ENCODE data around the gene MGMT.
"Not testable (repeated sequence)": the region's sequence is repeated elsewhere in the genome, so short reads cannot be mapped to it uniquely, and the experiment has no call there.

The MGMT gene

GRCh38 chr10:129466703-129467358 lies at the start of gene MGMT:
TSS of gene MGMT (plus strand) at chr10:129467241.
- DNase-seq (ENCODE audit: low spot score), result peak; percentile 99

GRCh38 chr10:129417870-129418269 lies 49.2 kb upstream of the MGMT start:
- peak; percentile 54 for DNase-seq (ENCODE audit: low spot score)

GRCh38 chr10:129418496-129419225 lies 48.4 kb upstream of the MGMT start:
- no peak for DNase-seq (ENCODE audit: low spot score)

- DNase-seq (ENCODE audit: low spot score), result no peak
Observed at GRCh38 chr10:129419397-129419796, 47.6 kb upstream of the MGMT start.

- no peak for DNase-seq (ENCODE audit: low spot score)
Observed at GRCh38 chr10:129421399-129422010, 45.5 kb upstream of the MGMT start.

DNA sequence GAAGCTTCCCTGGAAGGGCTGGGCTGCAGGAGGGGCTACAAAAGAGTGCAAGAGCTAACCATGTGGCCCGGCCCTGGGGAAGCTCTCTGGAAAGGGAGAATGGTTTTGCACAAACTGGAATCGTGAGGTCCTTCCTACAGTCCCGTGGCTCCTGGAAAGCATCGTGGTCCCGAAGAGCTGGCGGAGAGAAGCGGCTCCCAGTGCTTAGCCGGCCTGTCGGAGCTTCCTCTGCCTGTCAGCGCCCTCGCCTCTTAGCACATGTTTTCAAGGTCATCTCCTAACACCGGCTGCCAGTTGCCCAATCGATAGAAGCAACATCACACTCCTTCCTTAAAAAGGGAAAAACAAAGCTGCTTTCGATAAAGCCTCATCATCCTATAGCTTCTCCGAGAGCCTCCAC lies 42.1 kb upstream of the MGMT start:
- no peak for DNase-seq (ENCODE audit: low spot score)

DNA sequence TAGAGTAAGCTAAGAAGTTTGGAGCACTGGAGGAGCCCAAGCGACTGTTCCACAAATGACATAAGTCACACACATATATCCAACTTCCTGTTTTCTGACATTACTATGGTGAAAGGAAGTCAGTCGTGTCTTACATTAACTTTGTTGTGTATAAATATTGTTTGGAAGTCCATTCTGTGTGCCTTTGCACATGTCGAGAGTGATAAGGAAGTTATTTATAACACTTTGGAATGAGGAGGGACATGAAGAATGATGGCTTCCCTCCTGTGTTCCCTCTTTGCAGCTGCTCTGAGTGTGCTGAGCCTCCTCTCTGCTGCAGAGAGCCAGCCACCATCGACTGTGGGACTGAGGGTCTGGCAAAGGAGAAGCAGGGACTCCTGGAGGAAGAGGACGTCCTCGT lies 40.4 kb upstream of the MGMT start:
- no peak for DNase-seq (ENCODE audit: low spot score)

DNA sequence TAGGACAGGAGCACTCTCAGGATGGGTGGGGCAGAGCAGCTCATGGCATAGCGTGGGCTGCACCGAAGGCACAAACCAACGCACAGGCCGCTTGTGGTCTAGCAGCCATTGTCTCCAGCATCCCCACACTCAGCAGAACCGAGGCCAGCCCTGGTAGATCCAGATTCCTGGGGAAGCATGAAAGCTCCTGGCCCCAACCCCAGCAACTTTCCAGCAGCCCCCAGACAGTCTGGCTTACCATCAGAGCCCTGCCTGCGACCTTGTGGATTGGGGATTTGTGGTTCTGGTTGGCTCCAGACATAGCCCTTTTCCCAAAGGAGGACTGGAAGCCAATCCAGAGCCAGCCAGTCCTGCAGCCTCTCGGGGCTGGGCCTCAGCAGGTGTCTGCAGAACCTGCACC lies 33.8 kb upstream of the MGMT start:
- no peak for DNase-seq (ENCODE audit: low spot score)

DNA sequence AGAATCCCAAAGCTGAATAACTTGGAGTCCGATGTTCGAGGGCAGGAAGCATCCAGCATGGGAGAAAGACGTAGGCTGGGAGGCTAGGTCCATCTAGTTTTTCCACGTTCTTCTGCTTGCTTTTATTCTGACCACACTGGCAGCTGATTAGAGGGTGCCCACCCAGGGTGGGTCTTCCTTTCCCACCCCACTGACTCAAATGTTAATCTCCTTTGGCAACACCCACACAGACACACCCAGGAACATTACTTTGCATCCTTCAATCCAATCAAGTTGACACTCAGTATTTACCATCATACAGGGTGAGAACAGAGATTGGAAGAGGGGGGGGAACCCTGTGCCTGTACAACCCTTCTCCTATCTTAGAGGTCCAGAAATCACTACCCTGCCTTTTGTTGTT lies 31.3 kb upstream of the MGMT start:
- DNase-seq (ENCODE audit: low spot score), result not testable (repeated sequence)

DNA sequence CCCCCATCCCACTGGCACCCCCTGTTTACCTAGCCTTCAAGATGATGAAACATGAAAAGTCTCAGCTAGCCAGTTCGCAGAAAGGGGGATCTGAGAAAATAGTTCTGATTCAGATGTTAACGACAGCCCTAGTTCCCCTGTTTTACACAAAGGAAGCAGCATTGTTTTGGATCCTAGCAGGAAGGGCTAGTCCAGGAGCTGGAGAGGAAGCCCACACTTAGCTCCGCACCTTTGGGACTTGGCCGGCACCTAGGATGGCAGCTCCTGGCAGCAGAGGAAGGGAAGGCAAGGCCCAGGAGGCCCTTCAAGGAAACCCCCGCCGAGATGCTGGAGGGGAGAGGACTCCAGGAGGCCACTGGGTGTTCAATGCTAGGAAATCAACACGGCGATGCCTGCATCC lies 29.0 kb upstream of the MGMT start:
- DNase-seq (ENCODE audit: low spot score), result no peak

GRCh38 chr10:129440247-129440646 lies 26.8 kb upstream of the MGMT start:
- no peak for DNase-seq (ENCODE audit: low spot score)

- DNase-seq (ENCODE audit: low spot score), result no peak
Observed at GRCh38 chr10:129440722-129441316, 26.2 kb upstream of the MGMT start.

GRCh38 chr10:129441372-129442009 lies 25.6 kb upstream of the MGMT start:
- no peak for DNase-seq (ENCODE audit: low spot score)

DNA sequence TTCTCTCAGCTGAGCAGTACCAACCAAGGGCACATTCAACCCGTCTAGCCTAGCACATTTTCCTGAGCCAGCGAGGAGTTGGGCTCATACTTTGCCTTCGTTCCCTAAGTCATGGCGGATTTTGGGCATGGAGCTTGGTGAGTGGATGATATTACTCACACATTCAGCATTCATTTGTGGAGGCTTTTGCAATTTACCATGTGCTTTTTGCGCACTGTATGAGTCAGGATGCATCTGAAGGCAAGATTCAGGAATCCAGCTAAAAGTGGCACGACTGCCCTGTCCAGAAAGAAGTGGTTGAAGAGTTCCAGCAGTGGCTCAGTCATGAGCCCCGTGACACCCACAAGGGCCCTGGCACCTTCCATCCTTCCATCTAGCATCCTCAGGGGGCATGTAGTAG lies 24.2 kb upstream of the MGMT start:
- no peak for DNase-seq (ENCODE audit: low spot score)

GRCh38 chr10:129444359-129444758 lies 22.7 kb upstream of the MGMT start:
- DNase-seq (ENCODE audit: low spot score), result no peak

GRCh38 chr10:129445436-129446182 lies 21.4 kb upstream of the MGMT start:
- no peak for DNase-seq (ENCODE audit: low spot score)

- no peak for DNase-seq (ENCODE audit: low spot score)
Observed at GRCh38 chr10:129446183-129446581, 20.9 kb upstream of the MGMT start.

DNA sequence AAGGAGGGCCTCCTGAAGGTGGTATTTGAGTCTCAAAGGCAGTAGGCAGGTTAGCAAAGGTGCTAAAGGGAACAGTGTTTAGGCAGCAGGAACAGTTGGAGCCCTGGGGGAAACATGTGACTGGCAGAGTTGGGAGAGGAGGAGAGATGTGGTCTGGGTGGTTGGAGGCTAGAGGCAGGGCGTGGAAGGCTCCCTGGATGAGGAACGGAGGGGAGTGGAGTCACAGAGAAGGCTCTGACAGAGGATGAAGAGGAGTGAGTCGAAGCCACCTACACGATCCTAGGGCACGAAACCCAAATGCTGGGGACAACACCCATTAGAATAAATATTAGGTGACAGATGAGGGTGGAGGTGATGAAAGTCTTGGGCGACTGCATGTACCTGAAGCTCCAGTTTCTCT lies 19.6 kb upstream of the MGMT start:
- DNase-seq (ENCODE audit: low spot score), result no peak

DNA sequence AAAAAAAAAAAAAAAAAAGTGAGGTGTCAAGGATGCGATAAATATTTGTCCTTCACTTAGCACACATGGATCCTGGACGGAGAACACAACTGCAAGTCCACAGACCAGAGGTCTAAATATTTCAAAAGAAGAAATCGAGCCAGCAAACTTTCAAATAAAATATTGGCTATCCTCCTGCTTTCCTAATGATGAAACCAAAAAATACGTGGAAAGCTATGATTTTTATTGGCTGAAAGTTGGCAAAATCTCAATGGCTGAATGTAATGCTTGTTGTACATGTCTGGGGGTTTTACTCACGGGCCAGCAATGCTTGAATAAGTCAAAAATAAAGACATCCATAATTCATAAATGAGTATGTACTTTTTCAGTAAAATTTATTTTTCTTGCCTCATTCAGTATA lies 19.0 kb upstream of the MGMT start:
- no peak for DNase-seq (ENCODE audit: low spot score)

DNA sequence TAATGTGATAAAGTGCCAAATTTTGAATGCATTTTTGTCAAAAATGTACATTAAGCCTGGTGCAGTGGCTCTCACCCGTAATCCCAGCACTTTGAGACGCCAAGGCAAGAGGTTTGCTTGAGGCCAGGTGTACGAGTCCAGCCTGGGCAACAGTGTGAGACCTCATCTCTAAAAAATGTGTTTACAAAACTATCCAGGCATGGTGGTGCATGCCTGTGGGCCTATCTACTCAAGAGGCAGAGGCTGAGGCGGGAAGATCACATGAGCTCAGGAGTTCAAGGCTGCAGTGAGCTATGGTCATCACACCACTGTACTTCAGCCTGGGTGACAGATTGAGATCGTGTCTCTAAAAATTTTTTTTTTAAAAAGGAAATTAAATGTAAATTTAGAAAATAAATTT lies 18.5 kb upstream of the MGMT start:
- DNase-seq (ENCODE audit: low spot score), result no peak

GRCh38 chr10:129449893-129450292 lies 17.1 kb upstream of the MGMT start:
- no peak for DNase-seq (ENCODE audit: low spot score)

DNA sequence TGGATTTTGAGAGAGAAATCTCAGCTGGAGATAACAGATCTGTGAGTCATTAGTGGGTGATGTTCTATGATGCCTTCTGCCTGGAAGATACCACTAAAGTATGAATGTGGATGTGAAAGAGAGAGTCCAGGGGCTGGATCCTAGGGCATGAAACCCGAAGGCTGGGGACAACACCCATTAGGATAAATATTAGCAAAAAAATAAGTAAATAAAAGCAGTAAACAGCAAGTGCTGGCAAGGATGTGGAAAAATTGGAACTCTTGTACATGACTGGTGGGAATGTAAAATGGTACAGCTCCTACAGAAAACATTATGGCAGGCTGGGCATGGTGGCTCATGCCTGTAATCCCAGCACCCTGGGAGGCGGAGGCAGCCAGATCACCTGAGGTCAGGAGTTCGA lies 16.6 kb upstream of the MGMT start:
- DNase-seq (ENCODE audit: low spot score), result no peak
